HepG2 (cell line): ENCODE measurements around the gene RPL6. TPM values are rescaled to one million over a fixed set of nuclear protein-coding genes. Genes with fewer than 3 reads are reported as not detected.

Experiments
- ARID4A ChIP-seq: sonication (generic); formaldehyde crosslinking; IDR thresholded peaks from 2 replicates; pipeline ENCODE4 v1.5.0; 2020; ENCODE audit warnings: mild to moderate bottlenecking, missing genetic modification reagents, borderline replicate concordance
- ELF3 ChIP-seq: IDR thresholded peaks from 2 replicates; pipeline ENCODE4 v1.6.1; 2016; ENCODE audit warnings: missing genetic modification reagents, missing compliant biosample characterization
- ETS1 ChIP-seq: sonication (generic); formaldehyde crosslinking; IDR thresholded peaks from 2 replicates; pipeline ENCODE4 v1.4.0; 2020; ENCODE audit warnings: missing genetic modification reagents
- HNF1B ChIP-seq: sonication (generic); formaldehyde crosslinking; IDR thresholded peaks from 2 replicates; pipeline ENCODE4 v1.5.1; 2020; ENCODE audit warnings: mild to moderate bottlenecking, moderate library complexity, missing genetic modification reagents
- SOX6 ChIP-seq, 2 experiments: fragments of 450-650 bp in 1 of 2; sonication (generic) in 1 of 2; formaldehyde crosslinking in 1 of 2; IDR thresholded peaks; 2 replicates each; pipeline versions ENCODE4 v1.4.0 to v1.6.1; 2017 to 2020; ENCODE audit warnings: antibody characterized with exemption in 1 of 2, mild to moderate bottlenecking in 1 of 2, missing genetic modification reagents in 1 of 2
- ZNF282 ChIP-seq: fragments of 450-650 bp; IDR thresholded peaks from 2 replicates; pipeline ENCODE4 v1.6.1; 2018; ENCODE audit not compliant: partially characterized antibody
- ZNF296 ChIP-seq: sonication (generic); formaldehyde crosslinking; conservative IDR thresholded peaks from 2 replicates; pipeline ENCODE4 v1.5.0; 2020; ENCODE audit warnings: mild to moderate bottlenecking, missing genetic modification reagents
- ZNF318 ChIP-seq: sonication (generic); formaldehyde crosslinking; IDR thresholded peaks from 2 replicates; pipeline ENCODE4 v1.4.0; 2020; ENCODE audit warnings: mild to moderate bottlenecking, missing genetic modification reagents
- ZNF550 ChIP-seq: sonication (generic); formaldehyde crosslinking; IDR thresholded peaks from 2 replicates; pipeline ENCODE4 v1.4.0; 2020; ENCODE audit warnings: mild to moderate bottlenecking, missing genetic modification reagents, borderline replicate concordance
- polyA plus RNA-seq, 8 experiments: library from polyadenylated mRNA; depleted of rRNA in 3 of 8; stranded (reverse) in 7 of 8; unstranded in 1 of 8; fragments of >200 nt; fragmentation: Illumina TruSeq in 4 of 8; extraction: Trizol in 4 of 8; gene quantifications; 2 replicates each; pipeline versions ENCODE4 v1.2.1 to v1.2.3, GENCODE V29; 2011 to 2016; ENCODE audit warnings: low read depth in 4 of 8, missing spikeins in 1 of 8, mixed read lengths in 1 of 8; ENCODE audit not compliant: insufficient read depth in 1 of 8
- total RNA-seq, 5 experiments: library from RNA; depleted of rRNA; stranded (reverse); fragments of >200 nt; fragmentation: Illumina TruSeq; extraction: Trizol; gene quantifications; 2 replicates each; pipeline ENCODE4 v1.2.3, GENCODE V29; 2016; ENCODE audit warnings: low read depth in 1 of 5

The RPL6 gene
- total and polyA plus RNA-seq, 2 of the 13 experiments (the other 11 are each of a cell fraction or from before 2014, with no cell fraction given), result 1,551 to 1,719 TPM

- no peak for TF ChIP-seq ZNF318 (CRISPR knock-in tag)
- no peak for TF ChIP-seq SOX6 (IDR thresholded peaks at IDR 0.05)
- TF ChIP-seq SOX6 (CRISPR knock-in tag; IDR thresholded peaks at IDR 0.05), result peak; percentile 68; the same call in 1 of the 2 replicates
- 0 out of 2 replicates have a peak, but pooled peaks have one; percentile 56 for TF ChIP-seq HNF1B (CRISPR knock-in tag)
- TF ChIP-seq ZNF296 (CRISPR knock-in tag), result no peak; the same call in 1 of the 2 replicates
- peak; percentile 82 for TF ChIP-seq ARID4A
- TF ChIP-seq ZNF282, result no peak
- no peak for TF ChIP-seq ZNF550 (CRISPR knock-in tag)
- TF ChIP-seq ELF3 (CRISPR knock-in tag), result peak; percentile 49; the same call in 1 of the 2 replicates
- no peak for TF ChIP-seq ETS1
Measured at GRCh38 chr12:112381883-112382796, 27.3 kb downstream of the RPL6 start, which contains the start of gene HECTD4 (continued).
